Measurements from ENCODE around the gene ATP6V1D. TPM values are rescaled to one million over a fixed set of nuclear protein-coding genes. Genes with fewer than 3 reads are reported as not detected.

The ATP6V1D gene
- total RNA-seq, 1 experiment from 2014 or later, result 112 TPM

Small RNA genes within 50 kb of the gene (small RNA-seq; reads per million reads assigned to genes)
- gene RF00019, result not detected

Other genes with a start within 250 kb of the ATP6V1D start
- gene GARIN2, start 170.4 kb downstream of the ATP6V1D start, total RNA-seq (2014; rRNA removed; shearing (Covaris generic)), result not detected in 2 replicates
- 24.4 and 26.2 TPM in 2 replicates for gene PALS1, start 118.4 kb downstream of the ATP6V1D start, total RNA-seq (2014; rRNA removed; shearing (Covaris generic))
- 497 and 506 TPM in 2 replicates for gene EIF2S1, start 524 bp upstream of the ATP6V1D start, total RNA-seq (2014; rRNA removed; shearing (Covaris generic))
- 1.4 and 2.3 TPM in 2 replicates for gene PLEK2, start 52.4 kb upstream of the ATP6V1D start, total RNA-seq (2014; rRNA removed; shearing (Covaris generic))
- gene TMEM229B, start 128.9 kb upstream of the ATP6V1D start, total RNA-seq (2014; rRNA removed; shearing (Covaris generic)), result 5.8 and 6.0 TPM in 2 replicates
- gene PLEKHH1, start 173.5 kb upstream of the ATP6V1D start, total RNA-seq (2014; rRNA removed; shearing (Covaris generic)), result 4.2 and 4.3 TPM in 2 replicates
- 25.4 and 37.4 TPM in 2 replicates for gene PIGH, start 240.5 kb upstream of the ATP6V1D start, total RNA-seq (2014; rRNA removed; shearing (Covaris generic))

Measured in HT1080 (cell line).